Tibial nerve (tissue), 4 donors: ENCODE results near the gene PRELP. TPM values are rescaled to one million over a fixed set of nuclear protein-coding genes. Genes with fewer than 3 reads are reported as not detected.

ENCODE experiments used
- DNase-seq, 2 donors: peaks; one replicate each; pipeline ENCODE4 v3.0.0-alpha.2; 2019; ENCODE audit warnings: low spot score in 2 of 2
- H3K27ac ChIP-seq, 4 donors: fragments of 200-600 bp; sonication (generic) in 3 of 4; one replicate each; pipeline ENCODE4 v1.5.1; 2017 to 2019; ENCODE audit warnings: mild to moderate bottlenecking in 1 of 4
- H3K27me3 ChIP-seq, 2 donors: fragments of 200-600 bp; sonication (generic) in 1 of 2; one replicate each; pipeline versions ENCODE4 v1.5.1 to v1.6.0; 2017 to 2019
- H3K36me3 ChIP-seq, 3 donors: fragments of 200-600 bp; sonication (generic); one replicate each; pipeline ENCODE4 v1.5.1; 2018 to 2019
- H3K4me1 ChIP-seq, 4 donors: fragments of 200-600 bp; sonication (generic) in 3 of 4; one replicate each; pipeline ENCODE4 v1.5.1; 2017 to 2019
- H3K4me3 ChIP-seq, 4 donors: fragments of 200-600 bp; sonication (generic) in 3 of 4; one replicate each; pipeline ENCODE4 v1.5.1; 2017 to 2019; ENCODE audit warnings: mild to moderate bottlenecking in 1 of 4, moderate library complexity in 1 of 4
- H3K9me3 ChIP-seq, 4 donors: fragments of 200-600 bp; sonication (generic) in 3 of 4; one replicate each; pipeline ENCODE4 v1.5.1; 2017 to 2019
- CTCF ChIP-seq, 5 experiments: fragments of 200-600 bp in 3 of 5; fragments of 450-650 bp in 2 of 5; sonication (generic) in 3 of 5; IDR thresholded peaks; one replicate each; pipeline ENCODE4 v1.5.1; 2016 to 2019; ENCODE audit warnings: antibody characterized with exemption in 5 of 5, mild to moderate bottlenecking in 3 of 5, moderate library complexity in 2 of 5
- EP300 ChIP-seq, 2 donors: sonication (generic); formaldehyde crosslinking; IDR thresholded peaks; one replicate each; pipeline ENCODE4 v1.6.1; 2017; ENCODE audit warnings: antibody characterized with exemption in 2 of 2, mild to moderate bottlenecking in 1 of 2
- POLR2A ChIP-seq, 2 donors: fragments of 450-650 bp; IDR thresholded peaks; one replicate each; pipeline ENCODE4 v1.6.1; 2017; ENCODE audit warnings: antibody characterized with exemption in 2 of 2, mild to moderate bottlenecking in 2 of 2, moderate library complexity in 2 of 2
- WGBS, 2 donors: methylation state at CpG; one replicate each; pipeline ENCODE4 v1.1.5; 2018; 5-methylcytosine and 5-hydroxymethylcytosine counted together
- total RNA-seq, 4 donors: library from RNA; depleted of rRNA; stranded (reverse); fragments of >200 nt; gene quantifications; one replicate each; pipeline ENCODE4 v1.1.0, GENCODE V29; 2016

Gene PRELP
- total RNA-seq, 4 donors from 2014 or later = 108 to 291 (median 153) TPM

- Histone ChIP-seq H3K27me3 (no peaks in the 10 kb centered on the region), H3K9me3 (no peaks in the 10 kb centered on the region), H3K27ac (peak overlapping the region; percentile 58 to 84 (median 70)), H3K36me3 (no peaks in the 10 kb centered on the region), H3K4me3 (no peak overlapping the region), H3K4me1 (peaks cover 8 to 81% (median 47%) of the 10 kb centered on the region in 4 donors)
- 89 to 94% methylated on average over 6 of the region's 6 CpGs for WGBS, 2 donors
- DNase-seq = no peak
- no peak for TF ChIP-seq EP300 (IDR thresholded peaks at IDR 0.05)
- no peak for TF ChIP-seq POLR2A (IDR thresholded peaks at IDR 0.05)
- no peak for TF ChIP-seq CTCF (IDR thresholded peaks at IDR 0.05)
Observed at GRCh38 chr1:203523667-203524066, 48.1 kb downstream of the PRELP start.

GRCh38 chr1:203524152-203524551 lies 48.5 kb downstream of the PRELP start:
- Histone ChIP-seq H3K27me3 (no peaks in the 10 kb centered on the region), H3K27ac (peak overlapping the region; percentile 58 to 84 (median 70)), H3K36me3 (no peaks in the 10 kb centered on the region), H3K4me3 (no peak overlapping the region), H3K9me3 (no peaks in the 10 kb centered on the region), H3K4me1 (peaks cover 8 to 85% (median 49%) of the 10 kb centered on the region in 4 donors)
- TF ChIP-seq CTCF (IDR thresholded peaks at IDR 0.05) = no peak
- TF ChIP-seq EP300 (IDR thresholded peaks at IDR 0.05) = peak; percentile 69 to 80
- TF ChIP-seq POLR2A (IDR thresholded peaks at IDR 0.05) = no peak
- 29 to 33% methylated on average over 4 of the region's 4 CpGs for WGBS, 2 donors
- no peak for DNase-seq

- Histone ChIP-seq H3K36me3 (no peaks in the 10 kb centered on the region), H3K4me3 (no peak overlapping the region), H3K9me3 (no peaks in the 10 kb centered on the region), H3K27ac (peak overlapping the region; percentile 58 to 84 (median 70)), H3K4me1 (peaks cover 8 to 91% (median 48%) of the 10 kb centered on the region in 4 donors), H3K27me3 (no peaks in the 10 kb centered on the region)
- 68 to 70% methylated on average over 4 of the region's 4 CpGs for WGBS, 2 donors
- TF ChIP-seq CTCF (IDR thresholded peaks at IDR 0.05) (no peak), EP300 (IDR thresholded peaks at IDR 0.05) (no peak), POLR2A (IDR thresholded peaks at IDR 0.05) (no peak)
- no peak for DNase-seq
Observed at GRCh38 chr1:203524824-203525223, 49.2 kb downstream of the PRELP start.

- Histone ChIP-seq H3K4me3 (no peak overlapping the region), H3K36me3 (no peaks in the 10 kb centered on the region), H3K9me3 (no peaks in the 10 kb centered on the region), H3K27ac (peak overlapping the region in 3 of 4 donors; percentile 8 to 84 (median 81)), H3K27me3 (no peaks in the 10 kb centered on the region), H3K4me1 (peaks cover 8 to 85% (median 44%) of the 10 kb centered on the region in 4 donors)
- no peak for DNase-seq
- TF ChIP-seq EP300 (IDR thresholded peaks at IDR 0.05) (no peak), POLR2A (IDR thresholded peaks at IDR 0.05) (no peak), CTCF (IDR thresholded peaks at IDR 0.05) (no peak)
- WGBS, 2 donors = 85 to 86% methylated on average over 3 of the region's 3 CpGs
Observed at GRCh38 chr1:203525685-203526084, 50.1 kb downstream of the PRELP start.

- DNase-seq = no peak
- H3K27me3 ChIP-seq = no peaks in the 10 kb centered on the region
- H3K4me3 ChIP-seq = no peak overlapping the region
- 59 to 63% methylated on average over 5 of the region's 5 CpGs for WGBS, 2 donors
- H3K4me1 ChIP-seq = peaks cover 8 to 80% (median 41%) of the 10 kb centered on the region in 4 donors
- H3K27ac ChIP-seq = peak overlapping the region in 3 of 4 donors; percentile 8 to 84 (median 81)
- no peak for TF ChIP-seq POLR2A (IDR thresholded peaks at IDR 0.05)
- TF ChIP-seq EP300 (IDR thresholded peaks at IDR 0.05) = peak in 1 of 2 donors; percentile 19
- TF ChIP-seq CTCF (IDR thresholded peaks at IDR 0.05) = no peak
- H3K9me3 ChIP-seq = no peaks in the 10 kb centered on the region
- H3K36me3 ChIP-seq = no peaks in the 10 kb centered on the region
Observed at GRCh38 chr1:203526130-203526529, 50.5 kb downstream of the PRELP start.
